CD4-positive, alpha-beta T cell treated with Interleukin-17A for 4 hours (primary cell): Measurements from ENCODE around the gene CYP2C19.
"Not testable (repeated sequence)": the region's sequence is repeated elsewhere in the genome, so short reads cannot be mapped to it uniquely, and the experiment has no call there.

Experiments used
- DNase-seq: peaks from one replicate; pipeline ENCODE4 v3.0.0-alpha.2; 2020; ENCODE audit warnings: mixed read lengths

Gene CYP2C19

DNA sequence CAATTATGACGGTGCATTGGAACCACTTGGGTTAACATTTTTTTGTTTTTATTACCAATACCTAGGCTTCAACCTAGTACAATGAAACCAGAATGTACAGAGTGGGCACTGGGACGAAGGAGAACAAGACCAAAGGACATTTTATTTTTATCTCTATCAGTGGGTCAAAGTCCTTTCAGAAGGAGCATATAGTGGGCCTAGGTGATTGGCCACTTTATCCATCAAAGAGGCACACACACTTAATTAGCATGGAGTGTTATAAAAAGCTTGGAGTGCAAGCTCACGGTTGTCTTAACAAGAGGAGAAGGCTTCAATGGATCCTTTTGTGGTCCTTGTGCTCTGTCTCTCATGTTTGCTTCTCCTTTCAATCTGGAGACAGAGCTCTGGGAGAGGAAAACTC, at the start of gene CYP2C19:
Gene CYP2C19 (plus strand): TSS at position 289 of the 400 bp plus-strand sequence. CDS start 25 bp downstream, at position 314.
- no peak for DNase-seq

DNA sequence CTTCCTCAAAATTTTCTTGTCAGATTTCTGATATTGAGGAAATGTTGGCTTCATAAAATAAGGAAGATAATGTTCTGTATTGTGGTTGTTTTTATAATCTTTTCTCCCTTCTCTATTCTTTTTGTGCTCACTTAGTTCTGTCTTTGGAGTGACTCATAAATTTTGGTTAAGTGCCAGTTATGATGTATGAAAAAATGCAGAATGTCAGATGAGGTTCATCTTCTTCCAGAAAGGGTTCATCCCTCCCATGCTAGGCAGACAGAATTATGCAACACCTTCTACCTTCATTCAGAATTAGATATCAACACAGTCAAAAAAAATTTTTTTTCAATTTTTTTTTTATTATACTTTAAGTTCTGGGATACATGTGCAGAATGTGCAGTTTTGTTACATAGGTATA, 36.6 kb upstream of the CYP2C19 start:
- no peak for DNase-seq

DNA sequence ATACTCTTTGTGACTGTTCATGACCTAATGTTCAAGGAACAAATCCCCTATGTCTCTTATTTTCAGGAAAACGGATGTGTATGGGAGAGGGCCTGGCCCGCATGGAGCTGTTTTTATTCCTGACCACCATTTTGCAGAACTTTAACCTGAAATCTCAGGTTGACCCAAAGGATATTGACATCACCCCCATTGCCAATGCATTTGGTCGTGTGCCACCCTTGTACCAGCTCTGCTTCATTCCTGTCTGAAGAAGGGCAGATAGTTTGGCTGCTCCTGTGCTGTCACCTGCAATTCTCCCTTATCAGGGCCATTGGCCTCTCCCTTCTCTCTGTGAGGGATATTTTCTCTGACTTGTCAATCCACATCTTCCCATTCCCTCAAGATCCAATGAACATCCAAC, 27.3 kb upstream of the CYP2C19 start:
- DNase-seq = no peak

DNA sequence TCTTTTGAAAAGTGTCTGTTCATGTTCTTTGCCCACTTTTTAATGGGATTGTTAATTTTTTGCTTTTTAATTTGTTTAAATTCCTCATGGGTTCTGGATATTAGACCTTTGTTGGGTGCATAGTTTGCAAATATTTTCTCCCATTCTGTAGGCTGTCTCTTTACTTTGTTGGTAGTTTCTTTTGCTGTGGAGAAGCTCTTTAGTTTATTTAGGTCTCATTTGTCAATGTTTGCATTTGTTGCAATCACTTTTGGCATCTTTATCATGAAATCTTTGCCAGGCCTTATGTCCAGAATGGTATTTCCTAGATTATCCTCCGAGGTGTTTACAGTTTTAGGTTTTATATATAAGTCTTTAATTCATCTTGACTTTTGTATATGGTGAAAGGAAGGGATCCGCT, 23.9 kb upstream of the CYP2C19 start:
- no peak for DNase-seq

DNA sequence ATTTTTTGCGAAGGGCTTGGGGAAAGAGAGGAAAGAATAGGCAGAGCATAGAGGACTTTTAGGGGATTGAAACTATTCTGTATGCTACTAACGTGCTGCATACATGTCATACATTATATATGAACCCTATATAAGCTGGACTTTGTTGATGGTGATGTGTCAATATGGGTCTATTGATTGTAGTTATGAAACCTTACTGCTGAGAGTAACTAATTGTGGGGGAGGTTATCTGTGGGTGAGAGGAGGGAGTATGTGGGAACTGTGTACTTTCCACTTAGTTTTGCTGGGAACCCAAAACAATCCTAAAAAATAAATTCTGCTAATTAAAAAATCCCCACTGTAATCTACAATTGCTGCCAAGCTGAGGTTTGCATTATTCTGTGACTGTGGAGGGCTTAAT, 15.3 kb upstream of the CYP2C19 start:
- no peak for DNase-seq

DNA sequence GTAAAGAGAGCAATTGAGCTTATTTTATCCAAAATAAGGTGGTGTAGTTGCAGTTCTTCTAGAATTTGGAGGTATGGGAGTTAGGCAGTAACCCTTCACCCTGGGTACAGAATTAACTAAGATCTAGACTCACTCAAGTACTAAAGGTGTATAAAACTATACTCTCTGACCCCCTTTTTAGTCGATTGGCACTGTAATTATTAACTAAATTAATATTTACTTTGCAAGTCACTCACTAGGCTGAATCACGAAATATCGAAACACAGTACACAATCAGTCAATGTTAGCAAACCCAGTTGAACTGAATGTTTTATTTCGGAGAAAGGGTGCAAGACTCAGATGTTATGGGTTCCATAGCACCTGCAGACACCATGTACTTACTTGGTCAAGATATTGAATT, 14.6 kb upstream of the CYP2C19 start:
- DNase-seq = no peak

DNA sequence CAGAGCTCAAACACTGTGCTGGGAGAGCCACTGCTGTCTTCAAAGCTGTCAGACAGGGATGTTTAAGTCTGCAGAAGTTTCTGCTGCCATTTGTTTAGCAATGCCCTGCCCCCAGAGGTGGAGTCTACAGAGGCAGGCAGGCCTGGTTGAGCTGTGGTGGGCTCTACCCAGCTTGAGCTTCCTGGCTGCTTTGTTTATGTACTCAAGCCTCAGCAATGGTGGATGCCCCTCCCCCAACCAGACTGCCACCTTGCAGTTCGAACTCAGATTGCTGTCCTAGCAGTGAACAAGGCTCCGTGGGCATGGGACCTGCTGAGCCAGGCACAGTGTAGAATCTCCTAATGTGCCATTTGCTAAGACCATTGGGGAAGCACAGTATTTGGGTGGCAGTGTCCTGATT, 4.6 kb upstream of the CYP2C19 start:
- no peak for DNase-seq

DNA sequence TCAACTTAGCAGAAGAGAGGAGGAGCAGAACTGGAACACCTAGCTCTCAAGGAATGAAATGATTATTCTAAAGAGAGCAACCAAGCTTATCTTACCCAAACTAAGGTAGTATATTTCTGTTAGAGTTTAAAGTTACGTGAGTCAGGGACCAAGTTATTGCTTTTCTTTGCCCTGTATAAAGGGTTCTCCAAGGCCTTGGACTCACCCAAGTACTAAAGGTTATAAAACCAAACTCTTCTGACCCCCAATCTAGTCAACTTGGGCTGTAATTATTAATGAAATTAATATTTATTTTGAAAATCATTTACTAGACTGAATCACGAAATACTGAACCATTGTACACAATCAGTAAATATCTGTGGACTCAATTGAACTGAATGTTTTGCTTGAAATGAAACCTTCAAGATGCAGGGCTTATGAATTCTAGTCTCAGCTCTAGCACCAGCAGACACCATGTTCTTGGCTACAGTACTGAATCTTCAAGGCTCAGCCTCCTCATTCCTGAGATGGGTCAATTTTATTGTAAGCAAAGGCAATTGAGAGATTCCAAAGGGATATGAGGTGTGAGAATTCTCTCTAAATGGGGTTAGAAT, 1.8 kb upstream of the CYP2C19 start:
- DNase-seq = no peak

DNA sequence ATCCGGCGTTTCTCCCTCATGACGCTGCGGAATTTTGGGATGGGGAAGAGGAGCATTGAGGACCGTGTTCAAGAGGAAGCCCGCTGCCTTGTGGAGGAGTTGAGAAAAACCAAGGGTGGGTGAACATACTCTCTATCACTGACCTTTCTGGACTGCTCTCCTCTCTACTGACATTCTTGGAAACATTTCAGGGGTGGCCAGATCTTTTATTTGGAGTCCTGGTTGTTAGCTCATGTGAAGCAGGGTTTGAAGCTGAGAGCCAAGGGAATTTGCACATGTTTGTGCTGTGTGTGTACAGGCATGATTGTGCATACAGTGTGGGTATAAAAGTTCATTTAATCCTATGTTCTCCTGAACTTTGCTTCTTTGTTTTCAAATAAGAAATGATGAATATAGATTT, 12.9 kb downstream of the CYP2C19 start:
- DNase-seq = not testable (repeated sequence)

DNA sequence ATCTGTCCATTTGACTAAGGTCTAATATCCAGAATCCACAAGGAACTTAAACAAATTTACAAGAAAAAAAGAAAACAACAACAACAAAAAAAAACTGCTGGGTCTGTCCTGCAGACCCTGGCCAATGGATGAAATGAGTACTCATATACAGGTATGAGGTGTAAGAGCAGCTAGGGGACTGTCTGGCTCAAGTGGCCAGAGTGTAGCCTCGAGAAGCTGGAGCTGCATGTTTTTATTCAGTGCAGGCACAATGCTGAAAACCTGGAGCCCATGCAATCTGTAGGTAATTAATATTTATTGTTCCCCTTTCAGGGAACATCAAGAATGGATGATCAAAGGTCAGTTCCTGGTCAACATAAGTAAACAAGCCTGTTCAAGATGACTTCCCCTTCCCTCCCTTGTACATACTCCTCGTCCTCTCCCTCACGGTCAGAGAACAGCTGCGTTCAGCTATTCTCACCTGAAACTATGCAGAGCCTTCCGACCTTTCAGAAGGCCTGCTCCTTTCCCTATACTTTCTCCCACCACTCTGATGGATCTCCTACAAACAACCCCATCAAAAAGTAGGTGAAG, 15.5 kb downstream of the CYP2C19 start:
- no peak for DNase-seq

DNA sequence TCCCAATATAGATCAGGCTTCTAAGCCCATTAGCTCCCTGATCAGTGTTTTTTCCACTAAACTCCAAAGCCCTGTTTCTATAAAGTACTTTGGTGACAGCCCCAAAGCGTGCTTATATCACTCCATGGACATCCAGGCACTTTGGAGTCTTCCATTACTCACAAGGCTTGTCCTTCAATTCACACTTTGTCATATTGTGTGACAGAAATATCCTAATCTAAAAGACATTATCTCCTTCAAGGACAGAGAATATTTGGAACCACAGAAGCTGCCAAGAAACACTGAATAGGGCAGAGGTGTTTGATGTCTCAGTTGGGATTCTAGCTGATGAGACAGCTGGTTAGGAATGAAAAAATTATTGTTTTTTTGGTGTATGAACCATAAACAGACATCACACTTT, 18.4 kb downstream of the CYP2C19 start:
- DNase-seq = no peak

DNA sequence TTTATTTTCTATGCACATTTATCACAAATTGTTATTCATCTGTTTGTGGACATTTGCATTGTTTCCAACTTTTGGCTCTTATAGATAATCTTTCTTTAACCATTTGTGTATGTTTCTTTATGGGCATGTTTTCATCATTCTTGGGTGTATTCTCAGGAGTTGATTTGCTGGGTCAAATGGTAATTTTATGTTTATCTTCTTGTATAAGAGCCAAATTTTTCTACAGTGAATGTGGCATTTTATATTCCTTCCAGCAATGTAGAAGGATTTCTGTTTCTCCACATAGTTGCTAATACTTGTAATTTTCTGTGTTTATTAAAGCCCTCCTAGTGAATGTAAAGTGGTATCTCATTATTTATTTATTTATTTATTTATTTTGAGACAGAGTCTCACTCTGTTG, 21.8 kb downstream of the CYP2C19 start:
- no peak for DNase-seq

DNA sequence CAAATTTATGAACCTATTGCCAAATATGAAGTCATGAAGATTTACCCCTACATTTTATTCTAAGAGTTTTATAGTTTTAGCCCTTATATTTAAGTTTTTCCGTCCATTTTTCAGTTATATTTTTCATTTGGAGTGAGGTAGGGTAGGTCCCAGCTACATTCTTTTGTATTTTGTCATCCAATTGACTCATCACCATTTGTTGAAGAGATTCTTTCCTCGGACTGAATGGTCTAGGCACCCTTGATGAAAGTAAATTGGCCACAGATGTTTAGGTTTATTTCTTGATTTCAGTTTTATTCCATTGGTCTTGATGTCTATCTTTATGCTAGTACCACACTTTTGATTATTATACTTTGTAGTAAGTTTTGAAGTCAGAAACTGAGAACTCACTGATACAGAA, 22.7 kb downstream of the CYP2C19 start:
- no peak for DNase-seq

DNA sequence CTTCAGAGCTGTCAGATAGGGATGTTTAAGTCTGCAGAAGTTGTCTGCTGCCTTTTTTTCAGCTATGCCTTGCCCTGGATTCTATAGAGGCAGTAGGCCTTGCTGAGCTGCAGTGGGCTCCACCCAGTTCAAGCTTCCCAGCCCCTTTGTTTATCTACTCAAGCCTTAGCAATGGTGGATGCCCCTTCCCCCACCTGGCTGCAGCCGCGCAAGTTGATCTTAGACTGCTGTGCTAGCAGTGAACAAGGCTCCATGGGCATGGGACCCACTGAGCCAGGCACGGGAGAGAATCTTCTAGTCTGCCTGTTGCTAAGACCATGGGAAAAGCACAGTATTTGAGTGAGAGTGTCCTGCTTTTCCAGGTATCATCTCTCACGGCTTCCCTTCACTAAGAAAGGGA, 38.1 kb downstream of the CYP2C19 start:
- DNase-seq = not testable (repeated sequence)

DNA sequence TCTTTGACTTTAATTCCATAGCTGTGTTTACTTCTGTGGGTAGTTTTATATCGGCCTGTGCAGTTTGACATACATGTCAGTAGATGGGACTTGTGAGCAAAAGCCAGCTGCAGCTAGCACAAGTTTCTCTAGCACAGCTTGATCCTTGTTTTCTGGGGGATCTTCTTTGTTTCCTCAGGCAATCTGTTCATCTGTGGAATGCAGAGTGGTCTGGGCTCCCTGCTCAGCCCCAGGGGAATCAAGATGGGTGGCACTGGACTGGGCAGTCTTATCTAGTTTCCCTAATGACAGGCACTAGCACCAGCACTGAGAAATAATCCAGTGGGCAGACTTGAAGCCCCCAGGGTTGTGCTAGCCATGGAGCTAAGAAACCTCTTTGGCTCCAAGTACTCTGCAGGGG, 40.8 kb downstream of the CYP2C19 start:
- no peak for DNase-seq

DNA sequence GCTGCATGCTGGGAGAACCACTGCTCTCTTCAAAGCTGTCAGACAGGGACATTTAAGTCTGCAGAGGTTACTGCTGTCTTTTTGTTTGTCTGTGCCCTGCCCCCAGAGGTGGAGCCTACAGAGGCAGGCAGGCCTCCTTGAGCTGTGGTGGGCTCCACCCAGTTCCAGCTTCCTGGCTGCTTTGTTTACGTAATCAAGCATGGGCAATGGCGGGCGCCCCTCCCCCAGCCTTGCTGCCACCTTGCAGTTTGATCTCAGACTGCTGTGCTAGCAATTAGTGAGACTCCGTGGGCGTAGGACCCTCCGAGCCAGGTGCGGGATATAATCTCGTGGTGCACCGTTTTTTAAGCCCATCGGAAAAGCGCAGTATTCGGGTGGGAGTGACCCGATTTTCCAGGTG, 67.5 kb downstream of the CYP2C19 start:
- DNase-seq = not testable (repeated sequence)

DNA sequence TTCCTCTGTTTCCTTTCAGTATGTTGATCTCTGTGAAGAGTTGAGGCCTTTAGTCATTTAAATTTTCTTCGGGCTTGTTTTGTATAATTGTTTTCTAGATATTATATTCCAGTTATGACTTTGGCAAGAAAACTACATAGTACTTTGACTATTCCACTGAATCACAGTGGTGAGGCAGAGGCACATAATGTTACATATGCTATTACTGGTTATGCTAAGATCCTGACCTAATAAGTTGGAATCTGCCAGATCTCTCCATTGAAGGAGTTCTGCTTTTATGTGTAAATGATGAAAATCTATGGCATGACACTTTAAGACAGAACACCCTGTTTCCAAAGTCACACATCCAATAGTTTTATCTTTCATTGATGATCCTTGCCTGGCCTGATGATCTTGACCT, 83.7 kb downstream of the CYP2C19 start:
- no peak for DNase-seq

DNA sequence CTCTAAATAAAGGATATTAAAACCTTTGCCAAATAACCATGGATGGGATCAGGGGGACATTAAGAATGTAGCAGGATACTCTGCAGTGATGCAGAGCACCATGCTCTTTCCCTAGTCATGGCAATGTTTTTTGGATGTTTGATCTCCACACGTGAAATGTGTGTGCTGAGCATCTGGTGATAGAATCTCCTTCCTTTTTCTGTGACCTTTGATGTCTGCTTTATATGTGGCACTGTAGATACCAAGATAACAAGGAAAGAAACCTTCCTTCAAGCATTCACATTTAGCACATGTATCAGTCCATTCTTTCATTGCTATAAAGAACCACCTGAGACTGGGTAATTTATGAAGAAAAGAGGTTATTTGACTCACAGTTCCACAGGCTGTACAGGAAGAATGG, 88.3 kb downstream of the CYP2C19 start:
- no peak for DNase-seq

DNA sequence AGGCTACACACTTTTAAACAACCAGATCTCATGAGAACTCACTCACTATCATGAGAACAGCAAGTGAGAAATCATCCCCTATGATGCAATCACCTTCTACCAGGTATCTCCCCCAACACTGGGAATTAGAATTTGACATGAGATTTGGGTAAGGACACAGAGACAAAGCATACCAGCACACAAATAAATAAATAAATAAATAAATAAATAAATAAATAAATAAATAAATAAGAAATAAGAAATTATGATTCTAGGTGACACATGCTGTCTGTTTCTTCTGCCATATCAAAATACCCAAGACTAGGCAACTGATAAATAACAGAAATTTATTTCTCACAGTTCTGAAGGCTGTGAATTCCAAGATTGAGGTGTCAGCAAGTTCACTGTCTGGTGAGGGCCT, 88.8 kb downstream of the CYP2C19 start:
- no peak for DNase-seq

DNA sequence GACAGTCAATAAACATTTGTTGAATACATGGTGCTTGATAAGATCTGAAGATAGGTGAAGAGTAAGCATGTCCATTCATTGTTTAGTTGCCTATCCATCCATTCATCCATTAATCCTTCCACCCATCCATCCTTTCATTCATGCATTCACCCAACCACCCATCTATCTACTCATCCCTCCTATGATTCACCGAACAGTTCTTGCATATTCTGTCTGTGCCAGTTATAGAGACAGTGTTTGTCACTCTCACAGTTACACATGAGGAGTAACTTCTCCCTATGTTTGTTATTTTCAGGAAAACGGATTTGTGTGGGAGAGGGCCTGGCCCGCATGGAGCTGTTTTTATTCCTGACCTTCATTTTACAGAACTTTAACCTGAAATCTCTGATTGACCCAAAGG, 90.0 kb downstream of the CYP2C19 start:
- no peak for DNase-seq

DNA sequence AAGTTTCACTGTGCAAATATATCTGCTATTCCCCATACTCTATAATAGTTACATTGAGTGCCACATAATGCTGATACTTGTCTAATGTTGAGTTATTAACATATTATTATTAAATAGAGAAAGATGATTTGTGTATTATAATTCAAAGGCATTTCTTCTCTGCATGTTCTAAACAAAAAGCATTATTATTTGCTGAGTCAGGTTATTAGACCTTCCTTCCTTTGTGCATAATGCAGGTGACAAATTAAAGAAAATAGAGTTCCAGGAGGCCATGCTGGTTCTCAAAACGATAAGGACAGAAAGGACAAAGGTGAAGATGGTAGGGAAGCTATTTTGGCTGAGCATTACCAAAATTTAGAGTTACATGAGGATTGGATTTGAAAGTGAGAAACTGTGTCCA, 90.6 kb downstream of the CYP2C19 start:
- DNase-seq = no peak

DNA sequence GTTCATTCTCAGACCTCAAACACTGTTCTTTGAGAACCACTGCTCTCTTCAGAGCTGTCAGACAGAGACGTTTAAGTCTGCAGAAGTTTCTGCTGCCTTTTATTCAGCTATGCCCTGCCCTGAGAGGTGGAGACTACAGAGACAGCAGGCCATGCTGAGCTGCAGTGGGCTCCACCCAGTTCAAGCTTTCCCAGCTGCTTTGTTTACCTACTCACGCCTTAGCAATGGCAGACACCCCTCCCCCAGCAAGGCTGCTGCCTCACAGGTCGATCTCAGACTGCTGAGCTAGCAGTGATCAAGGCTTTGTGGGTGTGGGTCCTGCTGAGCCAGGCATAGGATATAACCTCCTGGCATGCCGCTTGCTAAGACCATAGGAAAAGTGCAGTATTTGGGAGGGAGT, 95.5 kb downstream of the CYP2C19 start:
- DNase-seq = no peak

DNA sequence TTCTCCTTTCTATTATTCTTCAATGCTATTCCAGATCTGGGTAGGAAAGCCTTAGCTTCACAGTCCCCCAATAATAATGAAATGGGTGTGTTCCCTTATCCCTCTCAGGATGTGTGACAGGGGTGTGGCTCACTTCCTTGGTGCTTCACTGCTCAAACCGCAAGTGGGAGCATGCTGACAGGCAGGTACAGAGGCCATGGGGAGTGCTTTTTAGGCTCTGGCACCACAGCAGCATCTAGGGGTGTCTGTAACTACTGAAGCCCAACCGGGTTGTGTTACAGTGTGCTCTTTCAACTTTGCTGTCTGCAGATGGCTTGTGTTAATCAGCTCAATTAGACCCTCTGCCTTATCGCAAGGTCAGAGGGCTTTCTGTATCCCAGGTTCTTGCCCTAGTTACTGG, 96.6 kb downstream of the CYP2C19 start:
- DNase-seq = no peak

DNA sequence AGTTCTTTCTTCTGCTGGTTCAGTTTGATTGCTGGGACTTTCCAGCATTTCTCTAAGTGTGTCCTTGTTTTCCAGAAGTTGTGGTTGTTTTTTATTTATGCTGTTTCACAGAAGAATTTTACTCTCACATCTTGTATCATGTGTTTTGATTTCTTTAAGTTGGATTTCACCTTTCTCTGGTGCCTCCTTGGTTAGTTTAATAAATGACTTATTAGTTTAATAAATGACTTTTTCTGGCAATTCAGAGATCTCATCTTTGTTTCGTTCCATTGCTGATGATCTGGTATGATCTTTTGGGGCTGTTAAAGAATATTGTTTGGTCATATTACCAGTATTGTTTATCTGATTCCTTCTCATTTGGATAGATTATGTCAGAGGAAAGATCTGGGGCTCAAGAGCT, 116.2 kb downstream of the CYP2C19 start:
- DNase-seq = no peak

DNA sequence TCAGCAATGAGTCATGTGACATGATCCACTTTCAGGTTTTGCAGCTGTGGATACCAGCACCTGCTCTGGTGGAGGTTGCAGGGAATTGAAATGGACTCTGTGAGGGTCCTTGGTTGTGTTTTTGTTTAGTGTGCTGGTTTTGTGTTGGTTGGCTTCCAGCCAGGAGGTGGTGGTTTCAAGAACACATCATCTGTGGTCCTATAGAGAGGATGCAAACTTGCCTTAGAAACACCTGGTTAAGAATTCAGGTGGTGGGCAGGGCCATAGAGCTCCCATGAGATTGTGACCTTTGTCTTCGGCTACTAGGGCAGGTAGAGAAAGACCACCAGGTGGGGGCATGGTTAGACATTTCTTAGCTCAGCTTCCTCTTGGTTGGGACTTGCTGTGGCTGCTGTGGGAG, 116.7 kb downstream of the CYP2C19 start:
- no peak for DNase-seq
